ENCODE data around the gene FAM3B. TPM values are rescaled to one million over a fixed set of nuclear protein-coding genes. Genes with fewer than 3 reads are reported as not detected.

Gene FAM3B
- total and polyA plus RNA-seq, 2 experiments from 2014 or later, result 2.5 to 3.6 TPM

- TF ChIP-seq, protein P1, sequence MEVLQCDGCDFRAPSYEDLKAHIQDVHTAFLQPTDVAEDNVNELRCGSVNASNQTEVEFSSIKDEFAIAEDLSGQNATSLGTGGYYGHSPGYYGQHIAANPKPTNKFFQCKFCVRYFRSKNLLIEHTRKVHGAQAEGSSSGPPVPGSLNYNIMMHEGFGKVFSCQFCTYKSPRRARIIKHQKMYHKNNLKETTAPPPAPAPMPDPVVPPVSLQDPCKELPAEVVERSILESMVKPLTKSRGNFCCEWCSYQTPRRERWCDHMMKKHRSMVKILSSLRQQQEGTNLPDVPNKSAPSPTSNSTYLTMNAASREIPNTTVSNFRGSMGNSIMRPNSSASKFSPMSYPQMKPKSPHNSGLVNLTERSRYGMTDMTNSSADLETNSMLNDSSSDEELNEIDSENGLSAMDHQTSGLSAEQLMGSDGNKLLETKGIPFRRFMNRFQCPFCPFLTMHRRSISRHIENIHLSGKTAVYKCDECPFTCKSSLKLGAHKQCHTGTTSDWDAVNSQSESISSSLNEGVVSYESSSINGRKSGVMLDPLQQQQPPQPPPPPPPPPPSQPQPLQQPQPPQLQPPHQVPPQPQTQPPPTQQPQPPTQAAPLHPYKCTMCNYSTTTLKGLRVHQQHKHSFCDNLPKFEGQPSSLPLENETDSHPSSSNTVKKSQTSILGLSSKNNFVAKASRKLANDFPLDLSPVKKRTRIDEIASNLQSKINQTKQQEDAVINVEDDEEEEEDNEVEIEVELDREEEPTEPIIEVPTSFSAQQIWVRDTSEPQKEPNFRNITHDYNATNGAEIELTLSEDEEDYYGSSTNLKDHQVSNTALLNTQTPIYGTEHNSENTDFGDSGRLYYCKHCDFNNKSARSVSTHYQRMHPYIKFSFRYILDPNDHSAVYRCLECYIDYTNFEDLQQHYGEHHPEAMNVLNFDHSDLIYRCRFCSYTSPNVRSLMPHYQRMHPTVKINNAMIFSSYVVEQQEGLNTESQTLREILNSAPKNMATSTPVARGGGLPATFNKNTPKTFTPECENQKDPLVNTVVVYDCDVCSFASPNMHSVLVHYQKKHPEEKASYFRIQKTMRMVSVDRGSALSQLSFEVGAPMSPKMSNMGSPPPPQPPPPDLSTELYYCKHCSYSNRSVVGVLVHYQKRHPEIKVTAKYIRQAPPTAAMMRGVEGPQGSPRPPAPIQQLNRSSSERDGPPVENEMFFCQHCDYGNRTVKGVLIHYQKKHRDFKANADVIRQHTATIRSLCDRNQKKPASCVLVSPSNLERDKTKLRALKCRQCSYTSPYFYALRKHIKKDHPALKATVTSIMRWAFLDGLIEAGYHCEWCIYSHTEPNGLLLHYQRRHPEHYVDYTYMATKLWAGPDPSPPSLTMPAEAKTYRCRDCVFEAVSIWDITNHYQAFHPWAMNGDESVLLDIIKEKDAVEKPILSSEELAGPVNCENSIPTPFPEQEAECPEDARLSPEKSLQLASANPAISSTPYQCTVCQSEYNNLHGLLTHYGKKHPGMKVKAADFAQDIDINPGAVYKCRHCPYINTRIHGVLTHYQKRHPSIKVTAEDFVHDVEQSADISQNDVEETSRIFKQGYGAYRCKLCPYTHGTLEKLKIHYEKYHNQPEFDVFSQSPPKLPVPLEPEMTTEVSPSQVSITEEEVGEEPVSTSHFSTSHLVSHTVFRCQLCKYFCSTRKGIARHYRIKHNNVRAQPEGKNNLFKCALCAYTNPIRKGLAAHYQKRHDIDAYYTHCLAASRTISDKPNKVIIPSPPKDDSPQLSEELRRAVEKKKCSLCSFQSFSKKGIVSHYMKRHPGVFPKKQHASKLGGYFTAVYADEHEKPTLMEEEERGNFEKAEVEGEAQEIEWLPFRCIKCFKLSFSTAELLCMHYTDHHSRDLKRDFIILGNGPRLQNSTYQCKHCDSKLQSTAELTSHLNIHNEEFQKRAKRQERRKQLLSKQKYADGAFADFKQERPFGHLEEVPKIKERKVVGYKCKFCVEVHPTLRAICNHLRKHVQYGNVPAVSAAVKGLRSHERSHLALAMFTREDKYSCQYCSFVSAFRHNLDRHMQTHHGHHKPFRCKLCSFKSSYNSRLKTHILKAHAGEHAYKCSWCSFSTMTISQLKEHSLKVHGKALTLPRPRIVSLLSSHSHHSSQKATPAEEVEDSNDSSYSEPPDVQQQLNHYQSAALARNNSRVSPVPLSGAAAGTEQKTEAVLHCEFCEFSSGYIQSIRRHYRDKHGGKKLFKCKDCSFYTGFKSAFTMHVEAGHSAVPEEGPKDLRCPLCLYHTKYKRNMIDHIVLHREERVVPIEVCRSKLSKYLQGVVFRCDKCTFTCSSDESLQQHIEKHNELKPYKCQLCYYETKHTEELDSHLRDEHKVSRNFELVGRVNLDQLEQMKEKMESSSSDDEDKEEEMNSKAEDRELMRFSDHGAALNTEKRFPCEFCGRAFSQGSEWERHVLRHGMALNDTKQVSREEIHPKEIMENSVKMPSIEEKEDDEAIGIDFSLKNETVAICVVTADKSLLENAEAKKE (CRISPR knock-in tag; IDR thresholded peaks at IDR 0.05), result no peak
Observed at GRCh38 chr21:41317458-41317857, 857 bp downstream of the FAM3B start (continued).

- DNase-seq (ENCODE audit: low spot score) (no peak), ATAC-seq (no peak)
- H3K27me3 Mint-ChIP-seq (ENCODE audit: insufficient read depth, low read depth, poor library complexity), result peaks cover 11% of the 10 kb centered on the region
- no peaks in the 10 kb centered on the region for H3F3A ChIP-seq (replicated peaks; ENCODE audit: low read depth)
- no peak overlapping the region for H3K4me2 ChIP-seq
- H3K27me3 ChIP-seq (ENCODE audit: insufficient read depth), result peaks cover 24% of the 10 kb centered on the region
- no peak overlapping the region for H3K4me3 Mint-ChIP-seq
- H2AFZ ChIP-seq, result no peak overlapping the region
- no peak overlapping the region for H3K4me3 ChIP-seq
- no peaks in the 10 kb centered on the region for H3K79me2 ChIP-seq (replicated peaks; ENCODE audit: insufficient read depth)
- no peaks in the 10 kb centered on the region; the same call in 2 of the 3 replicates for H3K9me3 Mint-ChIP-seq
- peaks cover 14% of the 10 kb centered on the region for H3K4me1 Mint-ChIP-seq
- H3K27ac Mint-ChIP-seq, result no peak overlapping the region
- H3K4me1 ChIP-seq (ENCODE audit: insufficient read depth), result peaks cover 5% of the 10 kb centered on the region
- no peaks in the 10 kb centered on the region for H4K20me1 ChIP-seq (replicated peaks; ENCODE audit: insufficient read depth)
- H3K36me3 Mint-ChIP-seq (ENCODE audit: low read depth), result no peaks in the 10 kb centered on the region
- no peak overlapping the region for H3K27ac ChIP-seq (ENCODE audit: low read depth)
- no peaks in the 10 kb centered on the region for H3K36me3 ChIP-seq (ENCODE audit: insufficient read depth)
- no peaks in the 10 kb centered on the region for H3K9me2 ChIP-seq (ENCODE audit: insufficient read depth)
- no peak for TF ChIP-seq STAT1 (IDR thresholded peaks at IDR 0.05; ENCODE audit: unreplicated experiment)
- TF ChIP-seq POLR2AphosphoS5 (IDR thresholded peaks at IDR 0.05; ENCODE audit: low read depth), result no peak
- no peak for TF ChIP-seq ETS1 (IDR thresholded peaks at IDR 0.05)
- no peak for TF ChIP-seq EZH2 (IDR thresholded peaks at IDR 0.05; ENCODE audit: low read depth, unreplicated experiment)
- TF ChIP-seq, protein P1 (CRISPR knock-in tag; IDR thresholded peaks at IDR 0.05), result no peak
- no peak for TF ChIP-seq JUNB (IDR thresholded peaks at IDR 0.05; ENCODE audit: unreplicated experiment)
- TF ChIP-seq, protein P2, sequence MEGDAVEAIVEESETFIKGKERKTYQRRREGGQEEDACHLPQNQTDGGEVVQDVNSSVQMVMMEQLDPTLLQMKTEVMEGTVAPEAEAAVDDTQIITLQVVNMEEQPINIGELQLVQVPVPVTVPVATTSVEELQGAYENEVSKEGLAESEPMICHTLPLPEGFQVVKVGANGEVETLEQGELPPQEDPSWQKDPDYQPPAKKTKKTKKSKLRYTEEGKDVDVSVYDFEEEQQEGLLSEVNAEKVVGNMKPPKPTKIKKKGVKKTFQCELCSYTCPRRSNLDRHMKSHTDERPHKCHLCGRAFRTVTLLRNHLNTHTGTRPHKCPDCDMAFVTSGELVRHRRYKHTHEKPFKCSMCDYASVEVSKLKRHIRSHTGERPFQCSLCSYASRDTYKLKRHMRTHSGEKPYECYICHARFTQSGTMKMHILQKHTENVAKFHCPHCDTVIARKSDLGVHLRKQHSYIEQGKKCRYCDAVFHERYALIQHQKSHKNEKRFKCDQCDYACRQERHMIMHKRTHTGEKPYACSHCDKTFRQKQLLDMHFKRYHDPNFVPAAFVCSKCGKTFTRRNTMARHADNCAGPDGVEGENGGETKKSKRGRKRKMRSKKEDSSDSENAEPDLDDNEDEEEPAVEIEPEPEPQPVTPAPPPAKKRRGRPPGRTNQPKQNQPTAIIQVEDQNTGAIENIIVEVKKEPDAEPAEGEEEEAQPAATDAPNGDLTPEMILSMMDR (conservative IDR thresholded peaks at IDR 0.05; ENCODE audit: low read depth in 2 of 2), result no peak
Observed at GRCh38 chr21:41318218-41318617, 1.6 kb downstream of the FAM3B start.

All from GM23338 (cell line).